HG03039 (cell line): ENCODE results near the gene SPHK1.

Experiments
- ATAC-seq: cut with Tn5 transposase; IDR thresholded peaks from one replicate; pipeline ENCODE4 v1.9.1; 2021; ENCODE audit warnings: mild to moderate bottlenecking, moderate library complexity; ENCODE audit not compliant: unreplicated experiment

The SPHK1 gene

DNA sequence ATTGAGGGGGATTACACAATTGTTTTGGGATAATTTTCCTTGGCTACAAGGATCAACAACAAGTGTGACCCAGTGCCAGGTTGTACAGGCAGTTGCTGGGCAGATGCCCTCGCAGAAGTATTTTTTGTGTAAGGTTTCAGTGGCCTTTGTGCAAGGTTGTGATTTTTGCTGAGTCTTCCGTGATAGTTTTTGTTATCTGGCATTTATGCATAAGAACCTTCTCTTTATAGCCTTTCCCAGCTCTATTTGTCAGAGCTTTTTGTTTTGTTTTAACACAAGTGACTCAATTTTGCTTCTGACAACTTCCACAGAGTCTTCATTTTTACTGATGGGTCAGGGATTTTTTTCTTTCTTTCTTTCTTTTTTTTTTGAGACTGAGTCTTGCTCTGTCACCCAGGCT lies 23.9 kb upstream of the SPHK1 start:
- no peak for ATAC-seq

DNA sequence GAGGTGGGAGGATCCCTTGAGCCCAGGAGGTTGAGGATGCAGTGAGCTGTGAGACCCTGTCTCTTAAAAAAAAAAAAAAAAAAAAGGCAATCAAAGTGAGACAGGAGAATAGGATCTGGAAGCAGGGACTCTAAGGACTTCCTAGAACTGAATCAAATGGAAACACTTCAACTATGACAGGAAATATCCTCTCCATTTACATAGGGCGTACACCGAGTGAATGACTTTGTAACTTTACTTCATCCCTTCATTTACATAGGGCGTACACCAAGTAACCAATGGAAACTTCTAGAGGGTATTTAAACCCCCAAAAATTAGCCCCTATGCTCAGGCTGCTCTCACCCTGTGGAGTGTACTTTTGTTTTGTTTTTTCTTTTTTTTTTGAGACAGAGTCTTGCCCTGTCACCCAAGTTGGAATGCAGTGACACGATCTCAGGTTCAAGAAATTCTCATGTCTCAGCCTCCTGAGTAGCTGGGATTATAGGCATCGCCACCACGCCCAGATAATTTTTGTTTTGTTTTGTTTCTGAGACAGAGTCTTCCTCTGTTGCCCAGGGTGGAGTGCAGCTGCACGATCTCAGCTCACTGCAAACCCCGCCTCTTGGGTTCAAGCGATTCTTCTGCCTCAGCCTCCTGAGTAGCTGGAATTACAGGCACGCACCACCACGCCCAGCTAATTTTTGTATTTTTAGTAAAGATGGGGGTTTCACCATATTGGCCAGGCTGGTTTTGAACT lies 21.1 kb upstream of the SPHK1 start:
- ATAC-seq: no peak

DNA sequence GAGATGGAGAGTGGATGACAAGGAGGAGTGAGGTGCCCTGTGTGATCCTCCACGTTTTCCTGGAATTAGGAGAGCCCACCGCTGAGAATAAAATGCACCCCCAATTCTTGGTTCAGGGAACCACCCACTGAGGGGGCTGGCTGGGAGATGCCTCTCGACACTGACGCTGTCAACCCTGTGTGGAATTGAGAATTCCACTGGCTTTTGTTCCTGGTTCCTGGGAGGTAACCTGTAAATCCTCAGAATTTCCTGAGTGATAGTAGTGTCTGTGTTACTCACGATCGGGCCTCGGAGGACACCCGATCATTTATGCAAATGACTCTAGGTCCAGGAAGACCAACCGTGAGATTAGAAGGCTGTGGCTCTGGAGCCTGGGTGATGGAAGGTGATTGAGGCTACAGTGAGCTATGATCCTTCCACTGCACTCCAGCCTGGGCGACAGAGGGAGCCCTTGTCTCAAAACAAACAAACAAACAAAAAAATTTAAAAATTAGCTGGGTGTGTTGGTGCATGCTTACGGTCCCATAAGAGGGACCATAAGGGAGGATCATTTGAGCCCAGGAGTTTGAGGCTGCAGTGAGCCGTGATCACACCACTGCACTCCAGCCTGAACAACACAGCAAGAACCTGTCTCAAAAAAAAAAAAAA lies 19.0 kb upstream of the SPHK1 start:
- ATAC-seq: no peak

DNA sequence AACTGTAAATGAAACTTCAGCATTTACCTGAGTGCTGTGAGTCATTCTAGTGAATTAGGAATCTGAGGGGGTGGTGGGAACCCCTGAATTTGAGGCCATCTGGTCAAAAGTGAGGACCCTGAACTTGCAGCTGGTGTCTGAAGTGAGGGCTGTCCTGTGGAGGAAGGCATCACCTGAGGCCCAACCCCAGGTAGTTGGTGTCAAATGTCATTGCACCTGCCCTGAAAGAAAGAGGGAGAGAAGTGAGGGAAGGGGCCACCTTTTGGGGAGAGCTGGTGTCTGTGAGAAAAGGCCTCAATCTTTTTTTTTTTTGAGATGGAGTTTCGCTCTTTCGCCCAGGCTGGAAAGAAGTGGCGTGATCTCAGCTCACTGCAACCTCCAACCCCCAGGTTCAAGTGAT lies 18.2 kb upstream of the SPHK1 start:
- no peak for ATAC-seq

DNA sequence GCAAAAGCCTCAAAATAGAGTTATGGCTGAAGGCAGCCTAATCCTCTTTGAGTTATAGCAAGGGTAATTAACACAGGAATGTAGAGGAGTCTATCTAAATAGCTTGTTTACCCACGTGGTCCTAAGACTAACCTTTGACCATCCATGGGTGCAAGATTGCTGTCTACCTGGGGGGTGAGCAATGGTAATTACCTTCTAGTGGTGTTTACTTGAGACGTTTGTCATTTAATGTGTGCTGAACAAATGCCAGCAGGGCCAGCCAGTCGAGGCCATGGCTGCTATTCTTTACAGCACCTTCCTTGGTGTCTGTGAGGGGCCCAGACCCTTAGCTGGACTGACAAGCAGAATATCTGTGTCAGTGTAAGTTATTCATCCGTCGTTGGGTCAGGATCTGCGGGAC lies 16.8 kb upstream of the SPHK1 start:
- ATAC-seq: no peak

DNA sequence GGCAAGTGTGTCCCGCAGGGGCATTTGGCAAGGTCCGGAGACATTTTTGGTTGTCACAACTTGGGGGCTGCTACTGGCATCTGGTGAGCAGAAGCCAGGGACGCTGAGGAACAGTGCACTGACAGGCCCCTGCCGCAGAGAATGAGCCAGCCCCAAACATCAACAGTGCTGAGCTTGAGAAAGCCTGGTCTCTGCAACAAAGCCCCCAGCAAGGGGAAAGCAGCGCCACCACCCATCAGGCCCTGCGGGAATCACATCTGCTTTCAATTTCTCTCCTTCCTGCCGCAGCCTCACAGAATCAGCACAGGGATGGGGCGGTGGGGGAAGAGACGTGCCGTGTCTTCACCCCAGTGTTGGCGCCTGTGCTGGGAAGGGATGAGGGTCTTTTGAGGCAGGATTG lies 15.9 kb upstream of the SPHK1 start:
- ATAC-seq: no peak

DNA sequence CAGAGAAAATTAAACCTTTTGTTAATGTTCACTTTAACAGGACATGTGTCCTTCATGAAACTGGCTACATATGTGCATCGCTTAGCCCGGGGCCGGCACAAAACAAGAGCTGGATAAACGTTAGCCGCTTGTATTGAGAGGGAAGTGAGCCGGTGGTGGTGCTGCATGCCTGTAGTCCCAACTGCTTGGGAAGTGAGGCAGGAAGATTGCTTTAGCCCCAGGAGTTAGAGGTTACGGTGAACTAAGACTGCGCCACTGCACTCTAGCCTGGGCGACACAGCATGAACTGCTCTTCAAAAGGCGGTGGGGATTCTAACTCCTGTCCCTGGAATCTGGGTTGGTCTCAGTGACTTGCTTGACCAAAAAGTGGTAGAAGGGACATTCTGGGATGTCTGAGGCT lies 15.0 kb upstream of the SPHK1 start:
- ATAC-seq: no peak

DNA sequence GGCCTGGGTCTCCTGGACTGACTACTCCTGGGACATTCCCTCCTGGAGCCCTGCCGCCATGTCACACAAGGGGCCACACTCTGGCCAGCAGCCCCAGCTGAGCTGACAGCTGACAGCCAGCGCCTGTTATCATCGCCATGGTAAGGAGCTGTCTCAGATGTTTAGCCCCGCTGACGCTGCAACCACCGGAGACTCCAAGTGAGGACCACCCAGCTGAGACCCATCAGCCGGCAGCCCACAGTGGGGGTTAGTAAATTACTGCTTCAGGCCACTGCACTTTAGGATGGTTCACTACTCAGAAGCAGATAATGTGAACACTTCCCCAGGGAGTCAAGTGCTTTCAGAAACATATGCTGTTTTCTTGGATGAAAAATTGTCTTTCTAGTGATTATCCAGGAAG lies 14.6 kb upstream of the SPHK1 start:
- ATAC-seq: no peak

DNA sequence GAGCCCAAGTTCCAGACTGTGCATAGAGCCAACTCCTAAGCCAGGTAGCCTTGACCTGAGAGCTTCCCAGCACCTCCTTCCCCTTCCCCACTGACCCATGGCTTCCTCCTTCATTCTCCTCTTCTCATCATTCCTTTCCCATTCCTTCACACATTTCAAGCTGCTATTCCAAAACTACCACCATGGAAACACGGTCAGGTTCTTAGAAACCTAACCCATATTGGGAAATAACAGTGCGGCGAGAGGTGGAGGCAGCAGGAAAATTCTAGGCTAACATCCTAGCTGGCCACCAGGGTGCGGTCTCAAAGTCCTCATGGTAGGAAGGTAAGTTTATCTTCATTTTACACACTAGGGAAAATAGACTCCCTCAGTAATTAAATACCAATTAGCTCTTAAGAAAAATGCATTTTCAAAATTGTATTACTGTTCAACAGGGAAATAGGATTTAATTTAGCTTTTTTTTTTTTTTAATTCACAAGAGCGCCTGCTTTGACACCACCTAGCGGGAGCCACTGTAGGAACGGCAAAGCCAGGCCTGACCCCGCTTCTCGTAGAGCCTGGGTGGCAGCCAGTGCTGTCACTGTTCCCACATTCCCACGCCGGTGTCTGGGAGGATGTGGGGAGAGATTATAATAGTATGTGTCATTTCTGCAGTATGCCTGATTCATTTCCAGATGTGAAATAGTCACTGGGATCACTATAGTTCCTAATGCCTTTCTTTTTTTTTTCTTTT lies 14.0 kb upstream of the SPHK1 start:
- no peak for ATAC-seq

DNA sequence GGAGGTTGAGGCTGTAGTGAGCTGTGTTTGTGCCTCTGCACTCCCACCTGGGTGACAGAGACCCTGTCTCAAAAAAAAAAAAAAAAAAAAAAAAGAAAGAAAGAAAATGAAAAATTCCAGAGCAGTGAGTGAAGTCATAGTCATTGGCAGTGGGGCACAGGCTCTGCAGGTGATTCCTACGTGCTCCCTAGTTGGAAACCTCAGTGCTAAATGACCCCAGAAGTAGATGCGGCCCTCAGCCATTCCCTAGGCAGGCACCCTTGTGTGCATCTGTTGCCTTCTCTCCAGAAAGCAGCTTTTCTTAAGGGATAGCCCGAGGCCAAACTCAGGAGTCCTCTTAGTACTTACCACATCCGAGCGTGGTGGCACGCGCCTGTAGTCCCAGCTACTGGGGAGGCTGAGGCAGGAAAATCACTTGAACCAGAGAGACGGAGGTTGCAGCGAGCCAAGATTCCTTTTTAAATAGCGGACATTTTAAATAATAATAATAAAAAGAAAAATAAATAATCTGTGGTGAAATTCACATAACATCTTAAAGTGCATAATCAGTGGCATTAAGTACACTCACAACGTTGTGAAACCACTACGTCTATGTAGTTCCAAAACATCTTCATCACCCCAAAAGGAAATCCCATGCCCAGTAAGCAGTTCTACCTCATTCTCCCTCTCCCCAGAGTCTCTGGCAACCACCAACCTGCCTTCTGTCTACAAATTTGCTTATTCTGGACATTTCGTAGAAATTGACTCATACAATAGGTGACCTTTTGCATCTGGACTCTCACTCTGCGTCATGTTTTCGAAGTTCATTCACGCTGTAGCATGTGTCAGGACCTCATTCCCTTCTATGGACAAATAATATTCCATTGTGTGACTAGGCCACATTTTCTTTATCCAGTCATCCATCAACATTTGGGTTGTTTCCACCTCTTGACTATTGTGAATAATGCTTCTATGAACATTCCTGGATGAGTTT lies 12.5 kb upstream of the SPHK1 start:
- no peak for ATAC-seq

DNA sequence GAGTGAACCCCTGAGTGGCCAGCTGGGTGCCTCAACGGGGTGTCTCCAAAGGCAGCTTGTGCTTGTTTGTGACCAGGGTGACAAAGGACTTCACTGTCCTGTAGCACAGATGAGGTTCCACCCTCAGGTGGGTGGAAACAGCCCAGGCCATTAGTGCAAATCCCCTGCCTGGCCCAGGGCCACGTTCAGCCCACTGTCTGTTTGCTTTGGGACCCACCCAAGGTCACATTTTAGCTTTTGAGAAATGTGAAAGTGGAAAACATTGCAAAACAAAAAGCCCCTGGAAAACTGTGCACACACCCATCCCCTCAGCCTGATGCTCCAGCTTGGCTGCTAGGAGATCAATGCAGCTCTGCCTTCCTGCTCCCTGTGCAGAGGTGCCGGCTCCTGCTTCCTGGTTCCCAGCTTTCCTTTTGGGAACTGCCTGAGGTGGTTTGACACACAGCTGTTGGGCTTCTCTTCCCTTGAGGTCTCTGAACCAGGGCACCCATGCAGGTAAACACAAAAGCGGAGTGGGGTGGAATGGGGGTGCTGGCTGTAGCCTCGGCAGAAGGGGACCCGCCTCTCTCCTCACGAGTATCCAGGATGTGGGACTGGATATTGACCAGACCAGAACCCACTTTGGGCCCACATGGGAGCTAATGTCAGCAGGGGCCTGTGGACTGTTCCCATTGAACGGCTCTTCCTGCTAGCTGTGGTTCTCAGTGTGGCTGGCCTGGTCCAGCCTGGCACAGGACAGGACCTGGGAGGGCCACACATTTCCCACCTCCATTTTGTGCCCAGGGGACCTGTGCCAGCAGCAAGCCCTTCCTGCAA lies 7.9 kb upstream of the SPHK1 start:
- no peak for ATAC-seq

DNA sequence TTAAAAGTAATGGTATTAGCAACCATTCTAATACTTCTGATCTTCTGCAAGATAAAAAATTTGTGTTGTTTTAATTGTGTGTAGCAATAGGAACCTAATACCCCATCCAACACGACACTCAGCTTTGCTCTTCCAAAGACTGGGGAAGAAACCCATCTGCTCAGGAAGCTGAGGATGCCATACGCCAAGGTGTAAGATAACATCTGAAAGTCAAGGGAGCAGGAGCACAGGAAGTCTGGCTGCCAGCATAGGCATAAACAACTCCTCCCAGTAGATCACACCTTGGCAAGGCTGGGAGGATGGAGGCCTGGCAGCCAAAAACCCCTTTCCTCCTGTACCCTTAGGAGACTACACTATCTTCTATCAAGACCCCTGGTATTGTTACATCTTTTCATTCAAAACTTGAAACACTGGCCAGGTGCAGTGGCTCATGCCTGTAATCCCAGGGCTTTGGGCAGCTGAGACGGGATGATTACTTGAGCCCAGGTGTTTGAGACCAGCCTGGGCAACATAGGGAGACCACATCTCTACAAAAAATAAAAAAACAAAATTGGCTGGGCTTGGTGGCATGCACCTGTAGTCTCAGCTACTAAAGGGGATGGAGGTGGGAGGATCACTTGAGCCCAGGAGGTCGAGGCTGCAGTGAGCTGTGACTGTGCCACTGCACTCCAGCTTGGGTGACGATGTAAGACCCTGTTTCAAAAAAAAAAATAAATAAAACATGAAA lies 5.7 kb upstream of the SPHK1 start:
- no peak for ATAC-seq

DNA sequence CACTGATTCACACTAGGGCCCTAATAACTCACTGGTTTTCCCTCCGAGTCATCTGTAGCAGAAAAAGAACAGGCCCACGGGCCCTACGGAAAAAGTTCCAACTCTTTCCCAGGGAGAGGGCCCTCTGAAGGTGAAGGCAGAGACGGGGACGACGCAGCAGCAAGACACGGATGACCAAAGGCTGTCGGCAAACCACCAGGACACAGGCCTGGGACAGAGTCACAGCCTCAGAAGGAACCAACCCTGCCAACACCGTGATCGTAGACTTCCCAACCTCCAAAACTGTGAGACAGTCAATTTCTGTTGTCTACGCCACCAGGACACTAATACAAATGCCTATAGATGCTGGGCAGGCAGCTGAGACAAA lies 5.2 kb upstream of the SPHK1 start:
- no peak for ATAC-seq

DNA sequence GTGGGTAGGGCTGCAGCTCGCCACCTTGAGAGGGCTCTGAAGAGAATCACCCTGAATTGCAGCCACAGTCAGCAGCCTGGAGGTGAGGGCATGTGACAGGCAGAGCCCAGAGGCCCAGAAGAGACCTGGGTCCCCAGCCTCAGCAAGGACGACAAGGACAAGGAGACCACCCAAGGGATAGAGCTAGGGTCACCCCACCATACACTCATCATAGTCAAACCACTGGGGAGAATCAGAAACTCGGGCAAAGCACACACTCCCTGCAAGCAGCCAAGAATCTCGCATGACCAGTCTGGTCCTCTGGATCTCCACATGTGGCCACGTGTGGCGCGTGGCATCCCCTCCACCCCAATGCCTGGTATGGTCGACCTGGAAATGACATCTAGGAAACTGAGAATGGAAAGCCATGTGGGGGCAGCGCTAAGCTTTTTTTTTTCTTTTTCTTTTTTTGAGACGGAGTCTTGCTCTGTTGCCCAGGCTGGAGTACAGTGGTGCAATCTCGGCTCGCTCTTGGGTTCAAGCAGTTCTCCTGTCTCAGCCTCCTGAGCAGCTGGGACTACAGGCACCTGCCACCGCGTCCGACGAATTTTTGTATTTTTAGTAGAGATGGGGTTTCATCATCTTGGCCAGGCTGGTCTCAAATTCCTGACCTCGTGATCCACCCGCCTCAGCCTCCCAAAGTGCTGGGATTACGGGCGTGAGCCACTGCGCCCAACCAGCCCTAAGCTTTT lies 4.6 kb upstream of the SPHK1 start:
- ATAC-seq: no peak

DNA sequence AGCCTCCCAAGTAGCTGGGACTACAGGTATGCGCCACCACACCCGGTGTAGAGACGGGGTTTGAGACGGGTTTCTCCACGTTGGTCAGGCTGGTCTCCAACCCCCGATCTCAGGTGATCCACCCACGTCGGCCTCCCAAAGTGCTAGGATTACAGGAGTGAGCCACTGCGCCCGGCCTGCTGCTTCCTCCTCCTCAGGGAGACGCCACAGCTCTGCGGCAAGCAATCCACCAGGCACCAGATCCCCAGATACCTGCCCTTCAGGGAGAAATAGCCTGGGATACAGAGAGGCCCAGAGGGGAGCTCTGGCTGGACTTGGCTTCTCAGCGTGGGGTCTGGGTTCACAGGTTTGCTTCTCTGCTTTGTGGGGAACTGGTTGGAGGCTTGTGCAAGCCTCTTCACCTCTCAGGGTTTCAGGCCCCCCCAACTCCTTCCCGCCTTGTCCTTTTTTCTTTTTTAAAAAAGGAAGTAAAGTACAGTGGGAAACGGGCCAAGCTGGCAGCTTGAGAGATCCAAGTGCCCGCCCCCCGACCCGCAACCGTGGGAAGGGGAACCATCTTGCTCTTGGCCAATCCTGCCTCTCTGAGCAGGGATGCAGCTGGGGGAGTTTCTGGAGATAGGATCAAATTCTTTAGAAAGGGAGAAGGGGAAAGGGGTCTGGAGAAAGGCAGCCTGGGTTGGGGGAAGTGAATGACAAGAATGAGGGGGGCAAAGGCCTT lies 2.6 kb upstream of the SPHK1 start:
- ATAC-seq: no peak

DNA sequence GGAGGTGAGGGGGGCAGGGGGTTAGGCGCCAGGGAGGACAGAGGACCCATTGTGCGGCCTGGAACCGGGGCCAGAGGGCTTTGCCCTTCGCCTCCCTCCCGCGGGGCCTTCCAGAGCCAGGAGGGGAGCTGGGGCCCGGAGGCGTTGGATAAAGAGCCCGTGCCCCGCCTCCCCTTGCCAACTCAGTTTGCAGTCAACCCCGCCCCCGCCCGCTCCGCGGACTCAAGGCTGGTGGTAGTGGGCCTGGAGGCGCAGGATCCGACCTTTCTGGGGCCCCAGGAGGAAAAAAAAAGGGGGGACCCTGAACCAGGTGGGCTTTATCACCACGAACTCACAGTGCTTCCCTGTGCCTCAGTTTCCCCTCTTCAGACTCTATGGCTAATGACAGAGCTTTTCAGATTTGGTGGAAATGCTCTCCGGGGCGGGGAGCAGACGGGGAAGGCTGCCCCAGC lies 2.0 kb upstream of the SPHK1 start:
- no peak for ATAC-seq

DNA sequence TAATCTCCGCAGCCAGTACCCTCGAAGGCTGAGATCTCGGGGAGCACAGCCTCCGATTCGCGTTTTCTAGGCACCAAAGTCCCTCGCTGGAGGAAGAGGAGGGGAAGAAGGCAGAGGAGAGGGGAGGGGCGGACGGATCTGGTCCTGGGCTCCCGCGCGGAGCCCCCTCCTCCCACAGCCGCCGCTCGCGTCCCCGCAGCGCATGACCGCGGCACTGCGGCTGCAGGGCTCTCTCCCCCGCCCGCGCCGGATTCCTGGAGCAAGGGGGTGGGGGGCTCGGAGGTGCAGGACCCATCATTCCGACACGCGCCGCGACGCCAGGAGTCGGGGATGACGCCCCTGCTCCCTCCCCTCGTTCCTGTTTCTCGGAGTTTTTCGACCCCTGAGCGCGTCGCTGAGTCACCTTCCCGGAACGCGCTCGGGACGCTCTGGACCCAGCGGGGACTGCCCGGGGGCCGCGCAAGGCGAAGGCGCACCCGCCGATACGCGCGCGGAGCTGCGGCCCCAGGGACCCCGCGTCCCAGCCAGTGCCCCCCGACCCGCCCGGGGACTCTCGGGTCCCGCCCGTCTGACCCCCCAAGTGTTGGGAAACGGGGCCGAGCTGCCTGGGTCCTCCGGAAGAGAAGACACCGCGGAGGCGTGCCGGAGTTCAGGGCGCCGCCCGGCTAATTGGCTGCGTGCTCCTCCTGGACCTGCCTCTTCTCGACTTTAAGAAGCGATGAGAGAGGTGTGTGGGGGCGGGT lies 1.4 kb upstream of the SPHK1 start:
- no peak for ATAC-seq
